Neuronal stem cell (in vitro differentiated cells): ENCODE measurements around the gene UGT1A5.

Source experiments
- DNase-seq: peaks from one replicate; pipeline ENCODE4 v3.0.0-alpha.2; 2013; ENCODE audit warnings: low spot score
- H2AFZ ChIP-seq: one replicate; pipeline ENCODE4 v1.6.1; 2013; ENCODE audit warnings: mild to moderate bottlenecking, low read length, inconsistent platforms
- H2AK5ac ChIP-seq: 2 replicates; pipeline ENCODE4 v1.6.1; 2013; ENCODE audit warnings: low read depth, mild to moderate bottlenecking, inconsistent platforms, low read length, moderate library complexity, mixed read lengths
- H2BK120ac ChIP-seq: 2 replicates; pipeline ENCODE4 v1.6.1; 2013; ENCODE audit warnings: low read depth, mild to moderate bottlenecking, inconsistent platforms, low read length, moderate library complexity, mixed read lengths
- H2BK12ac ChIP-seq: one replicate; pipeline ENCODE4 v1.6.1; 2013; ENCODE audit warnings: low read length, inconsistent platforms
- H2BK15ac ChIP-seq: 2 replicates; pipeline ENCODE4 v1.6.1; 2013; ENCODE audit warnings: mild to moderate bottlenecking, low read length, inconsistent platforms, mixed read lengths
- H2BK5ac ChIP-seq: one replicate; pipeline ENCODE4 v1.6.1; 2013; ENCODE audit warnings: inconsistent platforms, mild to moderate bottlenecking, low read length, moderate library complexity
- H3K14ac ChIP-seq: one replicate; pipeline ENCODE4 v1.6.1; 2013; ENCODE audit warnings: low read length, inconsistent platforms
- H3K18ac ChIP-seq: 2 replicates; pipeline ENCODE4 v1.6.1; 2013; ENCODE audit warnings: low read length, inconsistent platforms
- H3K23ac ChIP-seq: 2 replicates; pipeline ENCODE4 v1.6.1; 2013; ENCODE audit warnings: low read depth, mild to moderate bottlenecking, mixed read lengths, low read length, inconsistent platforms; ENCODE audit not compliant: poor library complexity
- H3K27ac ChIP-seq: replicated peaks from 3 replicates; pipeline ENCODE4 v1.5.1; 2013; ENCODE audit warnings: low read length, inconsistent platforms
- H3K27me3 ChIP-seq, 3 experiments: 2 replicates each; pipeline ENCODE4 v1.6.1; 2013; ENCODE audit warnings: low read length in 3 of 3, mild to moderate bottlenecking in 2 of 3, inconsistent platforms in 1 of 3, low read depth in 1 of 3, mixed read lengths in 1 of 3, moderate library complexity in 1 of 3; ENCODE audit not compliant: control insufficient read depth in 3 of 3, insufficient read depth in 3 of 3
- H3K36me3 ChIP-seq, 2 donors: replicated peaks in 1 of 2; 2 replicates each; pipeline ENCODE4 v1.6.1; 2013; ENCODE audit warnings: low read length in 2 of 2; ENCODE audit not compliant: control insufficient read depth in 2 of 2, insufficient read depth in 2 of 2
- H3K4ac ChIP-seq: 2 replicates; pipeline ENCODE4 v1.6.1; 2013; ENCODE audit warnings: inconsistent platforms, mild to moderate bottlenecking, low read length, moderate library complexity
- H3K4me1 ChIP-seq, 2 donors: 1 replicate in 1 of 2; 2 replicates in 1 of 2; pipeline ENCODE4 v1.6.1; 2013; ENCODE audit warnings: low read length in 2 of 2, low read depth in 1 of 2; ENCODE audit not compliant: control insufficient read depth in 2 of 2, insufficient read depth in 1 of 2
- H3K4me2 ChIP-seq: one replicate; pipeline ENCODE4 v1.6.1; 2013; ENCODE audit warnings: mild to moderate bottlenecking, low read length, inconsistent platforms; ENCODE audit not compliant: insufficient read depth, poor library complexity, severe bottlenecking
- H3K4me3 ChIP-seq, 2 donors: 2 replicates each; pipeline ENCODE4 v1.5.1; 2013; ENCODE audit warnings: low read length in 2 of 2, mild to moderate bottlenecking in 2 of 2, inconsistent platforms in 1 of 2, moderate library complexity in 1 of 2
- H3K79me1 ChIP-seq: one replicate; pipeline ENCODE4 v1.6.1; 2013; ENCODE audit warnings: low read depth, mild to moderate bottlenecking, inconsistent platforms, low read length, moderate library complexity
- H3K9ac ChIP-seq: one replicate; pipeline ENCODE4 v1.6.1; 2013; ENCODE audit warnings: mild to moderate bottlenecking, low read depth, low read length, inconsistent platforms; ENCODE audit not compliant: poor library complexity
- H3K9me3 ChIP-seq, 2 donors: replicated peaks in 1 of 2; 2 replicates each; pipeline versions ENCODE3 to v1.6.1; 2013; ENCODE audit warnings: low read length in 2 of 2, mild to moderate bottlenecking in 2 of 2, inconsistent platforms in 1 of 2, low read depth in 1 of 2, mixed read lengths in 1 of 2, moderate library complexity in 1 of 2; ENCODE audit not compliant: control insufficient read depth in 2 of 2, insufficient read depth in 1 of 2
- H4K8ac ChIP-seq: one replicate; pipeline ENCODE4 v1.6.1; 2013; ENCODE audit warnings: low read depth, mild to moderate bottlenecking, inconsistent platforms, low read length, moderate library complexity
- H4K91ac ChIP-seq: one replicate; pipeline ENCODE4 v1.6.1; 2013; ENCODE audit warnings: low read length, low read depth, mild to moderate bottlenecking, inconsistent platforms; ENCODE audit not compliant: poor library complexity
- WGBS, 2 donors: extraction: QIAGEN DNeasy Blood & Tissue Kit; methylation state at CpG; one replicate each; pipeline ENCODE4 v1.1.7; 2013; ENCODE audit warnings: missing lambda C conversion rate in 2 of 2, mixed read lengths in 1 of 2; ENCODE audit not compliant: insufficient read length in 2 of 2, insufficient replicate concordance in 1 of 2; ENCODE audit errors: extremely low coverage in 2 of 2; 5-methylcytosine and 5-hydroxymethylcytosine counted together

Gene UGT1A5

GRCh38 chr2:233760043-233760442 lies 47.3 kb downstream of the UGT1A5 start, which contains the start of gene UGT1A1:
Gene UGT1A1 (plus strand): TSS chr2:233760270. CDS start chr2:233760288, 18 bp downstream.
- H2BK5ac ChIP-seq, result peak within 1 kb of the TSS; percentile 18
- no peak within 1 kb of the TSS for H3K27ac ChIP-seq
- peak within 1 kb of the TSS; percentile 67 for H3K18ac ChIP-seq
- H2AFZ ChIP-seq, result peak within 1 kb of the TSS; percentile 6
- no peak within 1 kb of the TSS for H2BK15ac ChIP-seq
- peak within 1 kb of the TSS; percentile 40 for H3K4ac ChIP-seq
- no peak within 1 kb of the TSS for H3K14ac ChIP-seq
- no CpG with 5 or more reads among the region's 6 CpGs for WGBS, 2 donors
- H3K4me2 ChIP-seq, result no peak within 1 kb of the TSS
- H3K79me1 ChIP-seq, result no peaks in the 10 kb centered on the region
- H3K4me3 ChIP-seq, result no peak within 1 kb of the TSS
- H4K91ac ChIP-seq, result no peak within 1 kb of the TSS
- no peak within 1 kb of the TSS for H2BK120ac ChIP-seq
- no peak within 1 kb of the TSS for H3K23ac ChIP-seq
- no peak for DNase-seq
- H3K27me3 ChIP-seq, result no peaks in the 10 kb centered on the region
- no peak within 1 kb of the TSS for H2AK5ac ChIP-seq
- no peaks in the 10 kb centered on the region for H3K36me3 ChIP-seq
- H3K9ac ChIP-seq, result no peak within 1 kb of the TSS
- H2BK12ac ChIP-seq, result no peak within 1 kb of the TSS
- H3K4me1 ChIP-seq, result no peaks in the 10 kb centered on the region
- H4K8ac ChIP-seq, result no peak within 1 kb of the TSS
- H3K9me3 ChIP-seq, result peaks cover 0 to under 1% of the 10 kb centered on the region in 2 donors

- H3K27me3 ChIP-seq, result no peaks in the 10 kb centered on the region
- H2BK120ac ChIP-seq, result no peak overlapping the region
- no peaks in the 10 kb centered on the region for H3K79me1 ChIP-seq
- H3K9ac ChIP-seq, result no peak overlapping the region
- H3K4me2 ChIP-seq, result no peak overlapping the region
- no peak overlapping the region for H3K27ac ChIP-seq
- DNase-seq, result no peak
- no peaks in the 10 kb centered on the region for H3K9me3 ChIP-seq
- no peak overlapping the region for H4K91ac ChIP-seq
- no peak overlapping the region for H3K23ac ChIP-seq
- no peaks in the 10 kb centered on the region for H3K36me3 ChIP-seq
- no CpG with 5 or more reads among the region's 4 CpGs for WGBS, 2 donors
- no peak overlapping the region for H3K4ac ChIP-seq
- no peak overlapping the region for H2AFZ ChIP-seq
- no peak overlapping the region for H2AK5ac ChIP-seq
- no peaks in the 10 kb centered on the region for H3K4me1 ChIP-seq
- H2BK5ac ChIP-seq, result no peak overlapping the region
- no peak overlapping the region for H4K8ac ChIP-seq
- H3K14ac ChIP-seq, result no peak overlapping the region
- H2BK15ac ChIP-seq, result no peak overlapping the region
- H2BK12ac ChIP-seq, result no peak overlapping the region
- H3K4me3 ChIP-seq, result no peak overlapping the region
- H3K18ac ChIP-seq, result no peak overlapping the region
Measured at GRCh38 chr2:233761040-233761769, 48.5 kb downstream of the UGT1A5 start.

- Histone ChIP-seq H3K9ac (no peak overlapping the region), H3K27me3 (no peaks in the 10 kb centered on the region), H3K79me1 (no peaks in the 10 kb centered on the region), H3K4me1 (peaks cover 3 to 6% of the 10 kb centered on the region in 2 donors), H2AK5ac (no peak overlapping the region), H2BK12ac (no peak overlapping the region), H3K36me3 (no peaks in the 10 kb centered on the region), H3K18ac (no peak overlapping the region), H3K27ac (no peak overlapping the region), H3K9me3 (peaks cover under 1 to 5% of the 10 kb centered on the region in 2 donors), H3K4me2 (no peak overlapping the region), H3K4me3 (no peak overlapping the region), H3K14ac (no peak overlapping the region), H4K8ac (no peak overlapping the region), H3K4ac (no peak overlapping the region), H2BK120ac (no peak overlapping the region), H2AFZ (no peak overlapping the region), H3K23ac (no peak overlapping the region), H2BK15ac (no peak overlapping the region), H4K91ac (no peak overlapping the region), H2BK5ac (no peak overlapping the region)
- no CpG with 5 or more reads among the region's 7 CpGs for WGBS, 2 donors
- DNase-seq, result no peak
Measured at GRCh38 chr2:233764264-233764663, 51.6 kb downstream of the UGT1A5 start.

- no peaks in the 10 kb centered on the region for H3K27me3 ChIP-seq
- no peak overlapping the region for H3K4ac ChIP-seq
- H3K23ac ChIP-seq, result no peak overlapping the region
- peaks cover 3 to 6% of the 10 kb centered on the region in 2 donors for H3K4me1 ChIP-seq
- DNase-seq, result no peak
- H2BK120ac ChIP-seq, result no peak overlapping the region
- no peak overlapping the region for H3K9ac ChIP-seq
- H3K18ac ChIP-seq, result no peak overlapping the region
- no peak overlapping the region for H2BK12ac ChIP-seq
- peaks cover 2 to 9% of the 10 kb centered on the region in 2 donors for H3K9me3 ChIP-seq
- H2AK5ac ChIP-seq, result no peak overlapping the region
- H2BK15ac ChIP-seq, result no peak overlapping the region
- H4K91ac ChIP-seq, result no peak overlapping the region
- H3K79me1 ChIP-seq, result no peaks in the 10 kb centered on the region
- H3K4me3 ChIP-seq, result no peak overlapping the region
- H3K14ac ChIP-seq, result no peak overlapping the region
- WGBS, 2 donors, result no CpG with 5 or more reads among the region's 3 CpGs
- no peaks in the 10 kb centered on the region for H3K36me3 ChIP-seq
- H3K27ac ChIP-seq, result no peak overlapping the region
- no peak overlapping the region for H4K8ac ChIP-seq
- H2BK5ac ChIP-seq, result no peak overlapping the region
- no peak overlapping the region for H2AFZ ChIP-seq
- no peak overlapping the region for H3K4me2 ChIP-seq
Measured at GRCh38 chr2:233764761-233765160, 52.1 kb downstream of the UGT1A5 start.
